K562 (cell line): ENCODE results near the gene EFCAB12. TPM values are rescaled to one million over a fixed set of nuclear protein-coding genes. Genes with fewer than 3 reads are reported as not detected.

Source experiments
- ATAC-seq: fragments of 200-7000 bp; cut with Tn5 transposase; 3 replicates; pipeline ENCODE4 v1.9.1; 2020; ENCODE audit warnings: moderate library complexity
- BruUV-seq: library from RNA; stranded (reverse); fragments of 400-500 nt; replicated peaks from 2 replicates; lab custom pipeline; 2021; lab: Mats Ljungman, UMichigan
- CTCF ChIA-PET: fragments of 300-600 bp; formaldehyde crosslinking; extraction: SDS; loops from one replicate; lab custom pipeline; 2021; ENCODE audit warnings: low intra/inter-chr PET ratio; lab: Yijun Ruan, JAX
- POLR2A ChIA-PET: fragments of 300-600, 350-650 bp; sonication (Branson Sonifier 250); formaldehyde crosslinking; extraction: SDS; loops from one replicate; lab custom pipeline; 2021; ENCODE audit warnings: antibody characterized with exemption, inconsistent platforms; lab: Yijun Ruan, JAX
- DNase-seq, 4 experiments: peaks; one replicate each; pipeline versions ENCODE4 v3.0.0 to v3.0.0-alpha.2; 2011 to 2018; ENCODE audit warnings: low spot score in 3 of 4, mixed read lengths in 3 of 4; ENCODE audit errors: extremely low read depth in 1 of 4
- FAIRE-seq: peaks from 2 replicates; lab custom pipeline; 2011; peaks lifted over from hg19 to GRCh38; lab: Jason Lieb, UNC
- H2AFZ ChIP-seq: 2 replicates; pipeline ENCODE4 v1.6.0; 2011; ENCODE audit warnings: low read depth, low read length, control low read depth, inconsistent platforms
- H3K27ac ChIP-seq: fragments of 200-600 bp; 3 replicates; pipeline ENCODE4 v1.8.0; 2011; ENCODE audit warnings: low read depth, mild to moderate bottlenecking, control low read depth, inconsistent platforms, low read length, moderate library complexity, mixed read lengths; ENCODE audit errors: extremely low read depth
- H3K27me3 ChIP-seq, 2 experiments: fragments of 300-600 bp in 1 of 2; 2 replicates in 1 of 2; 3 replicates in 1 of 2; pipeline versions ENCODE4 v1.6.0 to v1.8.0; 2011; ENCODE audit warnings: inconsistent platforms in 2 of 2, low read length in 2 of 2, mild to moderate bottlenecking in 1 of 2, mixed read lengths in 1 of 2, moderate library complexity in 1 of 2; ENCODE audit not compliant: control insufficient read depth in 2 of 2, insufficient read depth in 2 of 2
- H3K36me3 ChIP-seq: fragments of 300-600 bp; 3 replicates; pipeline ENCODE4 v1.8.0; 2011; ENCODE audit warnings: mild to moderate bottlenecking, low read length, inconsistent platforms; ENCODE audit not compliant: control insufficient read depth, insufficient read depth
- H3K4me1 ChIP-seq, 2 experiments: fragments of 200-600 bp in 1 of 2; replicated peaks in 1 of 2; 2 replicates in 1 of 2; 3 replicates in 1 of 2; pipeline versions ENCODE4 v1.5.1 to v1.8.0; 2011; ENCODE audit warnings: inconsistent platforms in 2 of 2, low read length in 2 of 2, mild to moderate bottlenecking in 1 of 2, mixed read lengths in 1 of 2, moderate library complexity in 1 of 2; ENCODE audit not compliant: control insufficient read depth in 2 of 2, insufficient read depth in 2 of 2
- H3K4me2 ChIP-seq: 2 replicates; pipeline ENCODE4 v1.6.1; 2011; ENCODE audit warnings: low read length, control low read depth, inconsistent platforms, mixed read lengths; ENCODE audit not compliant: insufficient read depth
- H3K4me3 ChIP-seq: fragments of 200-600 bp; sonication (generic), shearing (Covaris generic); 2 replicates; pipeline ENCODE4 v1.5.1; 2016; ENCODE audit warnings: control low read depth, inconsistent platforms
- H3K79me2 ChIP-seq: fragments of 200-600 bp; 3 replicates; pipeline ENCODE4 v1.8.0; 2011; ENCODE audit warnings: low read length, inconsistent platforms; ENCODE audit not compliant: control insufficient read depth, insufficient read depth
- H3K9ac ChIP-seq, 2 experiments: 2 replicates each; pipeline versions ENCODE4 v1.6.0 to v1.6.1; 2011; ENCODE audit warnings: low read depth in 2 of 2, low read length in 2 of 2, control low read depth in 1 of 2, inconsistent platforms in 1 of 2, mild to moderate bottlenecking in 1 of 2, mixed read lengths in 1 of 2; ENCODE audit not compliant: insufficient read depth in 1 of 2
- H3K9me1 ChIP-seq: one replicate; pipeline ENCODE4 v1.6.0; 2011; ENCODE audit warnings: inconsistent platforms, mild to moderate bottlenecking, low read length, moderate library complexity; ENCODE audit not compliant: control insufficient read depth, insufficient read depth
- H3K9me3 ChIP-seq: replicated peaks from 2 replicates; pipeline ENCODE4 v1.5.1; 2011; ENCODE audit warnings: low read depth, low read length, inconsistent platforms; ENCODE audit not compliant: control insufficient read depth, insufficient read depth
- H4K20me1 ChIP-seq: replicated peaks from 2 replicates; pipeline ENCODE4 v1.6.1; 2011; ENCODE audit warnings: low read length, inconsistent platforms, mixed read lengths; ENCODE audit not compliant: control insufficient read depth, insufficient read depth
- BMI1 ChIP-seq: fragments of 150-350 bp; IDR thresholded peaks from 2 replicates; pipeline ENCODE4 v1.6.1; 2014; ENCODE audit warnings: low read length
- MAFK ChIP-seq: IDR thresholded peaks from 2 replicates; pipeline ENCODE4 v1.6.1; 2011; ENCODE audit warnings: low read length, improper control_type of control experiment
- MAX ChIP-seq: sonication (generic); formaldehyde crosslinking; IDR thresholded peaks from 2 replicates; pipeline ENCODE4 v1.9.0; 2022; ENCODE audit warnings: mild to moderate bottlenecking, missing genetic modification reagents
- NBN ChIP-seq: fragments of 450-650 bp; IDR thresholded peaks from 2 replicates; pipeline ENCODE4 v1.6.1; 2016; ENCODE audit warnings: low read depth, mild to moderate bottlenecking
- RBBP5 ChIP-seq: fragments of 200-600 bp; sonication (generic); IDR thresholded peaks from 2 replicates; pipeline ENCODE4 v1.6.1; 2012; ENCODE audit warnings: borderline replicate concordance, mild to moderate bottlenecking, low read length, control low read depth, inconsistent platforms; ENCODE audit not compliant: insufficient read depth, poor library complexity, severe bottlenecking
- RBFOX2 ChIP-seq: fragments of 200-400 bp; formaldehyde crosslinking; IDR thresholded peaks from 2 replicates; pipeline ENCODE4 v1.6.1; 2017; ENCODE audit warnings: low read depth, mild to moderate bottlenecking, low read length, moderate library complexity
- SAP30 ChIP-seq: fragments of 200-600 bp; sonication (generic); IDR thresholded peaks from 2 replicates; pipeline ENCODE4 v1.6.1; 2012; ENCODE audit warnings: borderline replicate concordance, low read depth, mild to moderate bottlenecking, moderate library complexity, low read length, control low read depth, inconsistent platforms; ENCODE audit not compliant: insufficient read depth, poor library complexity, severe bottlenecking
- ZFX ChIP-seq: sonication (generic); formaldehyde crosslinking; IDR thresholded peaks from 2 replicates; pipeline ENCODE4 v1.8.0; 2022; ENCODE audit warnings: mild to moderate bottlenecking, missing genetic modification reagents, moderate library complexity
- ZNF77 ChIP-seq: fragments of 250-450 bp; sonication (Bioruptor Pico); IDR thresholded peaks from 2 replicates; pipeline ENCODE4 v1.5.0; 2020
- ZNF780A ChIP-seq: fragments of 250-450 bp; sonication (Bioruptor Pico); IDR thresholded peaks from 2 replicates; pipeline ENCODE4 v1.5.0; 2021; ENCODE audit warnings: mild to moderate bottlenecking
- WGBS: fragments of 100-300 bp; shearing (Covaris generic); methylation state at CpG from one replicate; pipeline ENCODE4 v1.1.6; 2016; ENCODE audit warnings: low coverage, mixed read lengths; ENCODE audit not compliant: insufficient coverage; ENCODE audit errors: missing lambda C conversion rate; 5-methylcytosine and 5-hydroxymethylcytosine counted together
- in situ Hi-C: fragments of 300-500 bp; cut with MboI; formaldehyde crosslinking; loops from 4 replicates; pipeline ENCODE4 v1.15.0; 2018; ENCODE audit warnings: inconsistent platforms, mixed read lengths
- intact Hi-C: fragments of 100-400 bp; cut with micrococcal nuclease; formaldehyde crosslinking; loops from 2 replicates; pipeline ENCODE4 v1.14.2; 2022
- polyA plus RNA-seq, 8 experiments: library from polyadenylated mRNA; depleted of rRNA in 4 of 8; stranded (reverse) in 5 of 8; unstranded in 3 of 8; fragments of >200 nt; fragmentation: Nextera tagmentation in 2 of 8; fragmentation: Illumina TruSeq in 1 of 8; extraction: Ambion mirVana in 2 of 8; extraction: Trizol in 1 of 8; gene quantifications; 2 replicates each; pipeline versions ENCODE4 v1.2.1 to v1.2.3, GENCODE V29; 2011 to 2014; ENCODE audit warnings: inconsistent platforms in 1 of 8, missing spikeins in 1 of 8
- total RNA-seq, 7 experiments: library from RNA; depleted of rRNA in 6 of 7; stranded (reverse); fragments of >200 nt in 6 of 7; fragmentation: Illumina TruSeq in 2 of 7; extraction: Trizol in 2 of 7; gene quantifications; 2 replicates each; pipeline versions ENCODE4 v1.2.1 to v1.2.3, GENCODE V29; 2011 to 2021; ENCODE audit warnings: low replicate concordance in 1 of 7
- TF ChIP-seq, protein P1 (sequence below), 2 experiments: fragments of 450-650 bp; formaldehyde crosslinking in 1 of 2; IDR thresholded peaks; 2 replicates each; pipeline versions ENCODE4 v1.4.0 to v1.6.1; 2014 to 2020; ENCODE audit warnings: mild to moderate bottlenecking in 2 of 2, borderline replicate concordance in 1 of 2, low read depth in 1 of 2
- TF ChIP-seq, protein P2 (sequence below): conservative IDR thresholded peaks from 2 replicates; pipeline ENCODE4 v1.6.1; 2011; ENCODE audit warnings: low read depth, mild to moderate bottlenecking, low read length; ENCODE audit not compliant: control insufficient read depth

The EFCAB12 gene
- total and polyA plus RNA-seq, 9 of the 15 experiments (the other 6 are each of a cell fraction or from before 2014, with no cell fraction given): 0.08 to 0.95 (median 0.56) TPM; not detected in 1

GRCh38 chr3:129398803-129399144, 29.7 kb downstream of the EFCAB12 start:
- no peak for FAIRE-seq
- Histone ChIP-seq H3K79me2 (peaks cover 42% of the 10 kb centered on the region), H3K27me3 (no peaks in the 10 kb centered on the region), H4K20me1 (no peaks in the 10 kb centered on the region), H3K36me3 (peaks cover 25% of the 10 kb centered on the region), H3K9me3 (no peaks in the 10 kb centered on the region), H3K4me2 (peak overlapping the region; percentile 92), H2AFZ (peak overlapping the region; percentile 93; the same call in 1 of the 2 replicates), H3K9me1 (no peaks in the 10 kb centered on the region), H3K4me1 (peaks cover 0 to 5% of the 10 kb centered on the region in 2 experiments; a peak in 4 of 5 replicates), H3K27ac (peak overlapping the region; percentile 87), H3K9ac (peak overlapping the region; percentile 85 to 98), H3K4me3 (peak overlapping the region; percentile 73)
- DNase-seq: peak; percentile 26 to 37 (median 30)
- in situ Hi-C loops (loop anchor here (25.0 kb wide), 1 partner anchor 414 kb away; no protein-coding TSS in a partner anchor), intact Hi-C loops (loop anchor here (5.0 kb wide), 1 partner anchor 39 kb away; the partner anchor contains the start of gene MBD4)
- BruUV-seq: no TSS peak
- ChIA-PET POLR2A (interaction anchor here (0.7 to 3.3 kb wide), 2 partner anchors 15 to 65 kb away, joined by 3 to 21 read pairs; no protein-coding TSS in a partner anchor), CTCF (interaction anchor here (1.5 kb wide), 1 partner anchor 55 kb away, joined by 5 read pairs; no protein-coding TSS in a partner anchor)
- peak; percentile 65 for ATAC-seq
- under 1% methylated on average over 18 of the region's 18 CpGs for WGBS
- TF ChIP-seq RBFOX2 (peak; percentile 28; the same call in 1 of the 2 replicates), MAX (CRISPR knock-in tag) (peak; percentile 21; the same call in 1 of the 2 replicates), BMI1 (no peak), ZNF77 (CRISPR knock-in tag) (no peak), RBBP5 (peak; percentile 85), MAFK (no peak), ZNF780A (CRISPR knock-in tag) (no peak), NBN (no peak), ZFX (CRISPR knock-in tag) (peak; percentile 23; the same call in 1 of the 2 replicates), SAP30 (peak; percentile 40)
- TF ChIP-seq, protein P1, sequence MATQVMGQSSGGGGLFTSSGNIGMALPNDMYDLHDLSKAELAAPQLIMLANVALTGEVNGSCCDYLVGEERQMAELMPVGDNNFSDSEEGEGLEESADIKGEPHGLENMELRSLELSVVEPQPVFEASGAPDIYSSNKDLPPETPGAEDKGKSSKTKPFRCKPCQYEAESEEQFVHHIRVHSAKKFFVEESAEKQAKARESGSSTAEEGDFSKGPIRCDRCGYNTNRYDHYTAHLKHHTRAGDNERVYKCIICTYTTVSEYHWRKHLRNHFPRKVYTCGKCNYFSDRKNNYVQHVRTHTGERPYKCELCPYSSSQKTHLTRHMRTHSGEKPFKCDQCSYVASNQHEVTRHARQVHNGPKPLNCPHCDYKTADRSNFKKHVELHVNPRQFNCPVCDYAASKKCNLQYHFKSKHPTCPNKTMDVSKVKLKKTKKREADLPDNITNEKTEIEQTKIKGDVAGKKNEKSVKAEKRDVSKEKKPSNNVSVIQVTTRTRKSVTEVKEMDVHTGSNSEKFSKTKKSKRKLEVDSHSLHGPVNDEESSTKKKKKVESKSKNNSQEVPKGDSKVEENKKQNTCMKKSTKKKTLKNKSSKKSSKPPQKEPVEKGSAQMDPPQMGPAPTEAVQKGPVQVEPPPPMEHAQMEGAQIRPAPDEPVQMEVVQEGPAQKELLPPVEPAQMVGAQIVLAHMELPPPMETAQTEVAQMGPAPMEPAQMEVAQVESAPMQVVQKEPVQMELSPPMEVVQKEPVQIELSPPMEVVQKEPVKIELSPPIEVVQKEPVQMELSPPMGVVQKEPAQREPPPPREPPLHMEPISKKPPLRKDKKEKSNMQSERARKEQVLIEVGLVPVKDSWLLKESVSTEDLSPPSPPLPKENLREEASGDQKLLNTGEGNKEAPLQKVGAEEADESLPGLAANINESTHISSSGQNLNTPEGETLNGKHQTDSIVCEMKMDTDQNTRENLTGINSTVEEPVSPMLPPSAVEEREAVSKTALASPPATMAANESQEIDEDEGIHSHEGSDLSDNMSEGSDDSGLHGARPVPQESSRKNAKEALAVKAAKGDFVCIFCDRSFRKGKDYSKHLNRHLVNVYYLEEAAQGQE (IDR thresholded peaks at IDR 0.05; ENCODE audit: borderline replicate concordance): no peak
- TF ChIP-seq, protein P1 (CRISPR knock-in tag; IDR thresholded peaks at IDR 0.05; ENCODE audit: low read depth): no peak
- TF ChIP-seq, protein P2, sequence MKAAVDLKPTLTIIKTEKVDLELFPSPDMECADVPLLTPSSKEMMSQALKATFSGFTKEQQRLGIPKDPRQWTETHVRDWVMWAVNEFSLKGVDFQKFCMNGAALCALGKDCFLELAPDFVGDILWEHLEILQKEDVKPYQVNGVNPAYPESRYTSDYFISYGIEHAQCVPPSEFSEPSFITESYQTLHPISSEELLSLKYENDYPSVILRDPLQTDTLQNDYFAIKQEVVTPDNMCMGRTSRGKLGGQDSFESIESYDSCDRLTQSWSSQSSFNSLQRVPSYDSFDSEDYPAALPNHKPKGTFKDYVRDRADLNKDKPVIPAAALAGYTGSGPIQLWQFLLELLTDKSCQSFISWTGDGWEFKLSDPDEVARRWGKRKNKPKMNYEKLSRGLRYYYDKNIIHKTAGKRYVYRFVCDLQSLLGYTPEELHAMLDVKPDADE: no peak
